ENCODE measurements around the gene CYS1.
"Not testable (repeated sequence)": the region's sequence is repeated elsewhere in the genome, so short reads cannot be mapped to it uniquely, and the experiment has no call there.

CYS1 gene

DNA sequence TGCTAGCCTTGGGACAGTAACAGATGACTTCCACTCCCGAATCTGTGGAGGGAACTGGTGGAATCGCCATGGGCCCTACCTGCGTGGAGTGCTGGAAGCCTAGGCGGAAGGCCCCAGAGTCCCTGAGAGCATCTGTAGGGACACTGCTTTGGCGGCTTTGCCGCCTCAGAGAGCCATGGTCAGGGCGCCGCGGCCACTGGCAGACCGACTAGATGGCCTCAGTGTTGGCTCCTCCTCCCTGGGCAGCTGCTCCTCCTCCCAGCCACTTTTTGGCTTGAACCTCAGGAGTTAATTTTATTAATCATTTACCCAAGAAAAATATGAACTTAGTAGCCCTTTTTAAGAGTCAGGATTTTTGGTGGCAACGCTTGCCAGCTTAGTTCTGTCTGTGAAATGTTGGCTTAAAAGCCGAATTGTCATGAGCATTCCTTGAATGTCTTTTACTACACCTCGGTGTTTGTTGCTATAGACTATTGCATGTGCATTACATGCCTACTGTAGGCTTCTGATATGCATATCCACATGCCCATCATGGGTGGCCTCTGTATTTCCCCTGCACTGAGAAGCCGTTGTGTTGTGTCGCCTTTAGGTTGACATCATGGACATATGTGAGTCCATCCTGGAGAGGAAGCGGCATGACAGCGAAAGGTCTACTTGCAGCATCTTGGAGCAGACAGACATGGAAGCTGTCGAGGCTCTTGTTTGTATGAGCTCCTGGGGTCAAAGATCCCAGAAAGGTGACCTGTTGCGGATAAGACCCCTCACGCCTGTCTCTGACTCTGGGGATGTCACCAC is 34.5 kb downstream of the CYS1 start:
- no peak for DNase-seq

DNA sequence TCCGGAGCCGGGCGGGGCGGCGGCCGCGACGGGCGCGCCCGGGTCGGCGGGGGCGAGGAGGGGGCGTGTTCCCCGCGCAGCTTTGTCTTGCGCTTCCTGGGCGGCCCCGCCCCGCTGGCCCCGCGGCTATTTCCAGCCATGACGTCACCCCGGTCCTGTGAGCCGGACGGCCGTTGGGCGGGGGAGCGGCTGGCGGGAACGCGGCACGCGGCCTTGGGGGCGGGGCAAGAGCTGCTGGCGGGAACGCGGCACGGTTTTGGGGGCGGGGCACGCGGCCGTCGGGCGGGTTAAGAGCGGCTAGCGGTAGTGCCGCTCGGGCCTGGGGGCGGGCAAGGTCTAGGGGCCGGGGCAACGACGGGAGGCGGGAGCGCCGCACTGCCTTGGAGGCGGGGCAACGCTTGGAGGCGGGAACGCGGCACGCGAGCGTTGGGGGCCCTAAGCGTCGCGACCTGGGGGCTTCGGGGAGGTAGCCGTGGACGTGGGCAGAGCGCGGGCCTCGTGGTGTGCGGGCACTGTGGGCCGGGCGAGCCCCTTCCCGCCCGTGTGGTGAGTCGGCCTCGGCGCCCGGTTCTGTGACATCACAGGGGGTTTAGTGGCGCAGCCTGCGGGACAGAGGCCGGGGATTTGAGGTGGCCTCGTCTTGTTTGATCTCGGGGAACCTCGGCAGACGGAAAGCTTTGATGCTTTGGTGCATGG is 36.2 kb downstream of the CYS1 start:
- peak; percentile 93 for DNase-seq

DNA sequence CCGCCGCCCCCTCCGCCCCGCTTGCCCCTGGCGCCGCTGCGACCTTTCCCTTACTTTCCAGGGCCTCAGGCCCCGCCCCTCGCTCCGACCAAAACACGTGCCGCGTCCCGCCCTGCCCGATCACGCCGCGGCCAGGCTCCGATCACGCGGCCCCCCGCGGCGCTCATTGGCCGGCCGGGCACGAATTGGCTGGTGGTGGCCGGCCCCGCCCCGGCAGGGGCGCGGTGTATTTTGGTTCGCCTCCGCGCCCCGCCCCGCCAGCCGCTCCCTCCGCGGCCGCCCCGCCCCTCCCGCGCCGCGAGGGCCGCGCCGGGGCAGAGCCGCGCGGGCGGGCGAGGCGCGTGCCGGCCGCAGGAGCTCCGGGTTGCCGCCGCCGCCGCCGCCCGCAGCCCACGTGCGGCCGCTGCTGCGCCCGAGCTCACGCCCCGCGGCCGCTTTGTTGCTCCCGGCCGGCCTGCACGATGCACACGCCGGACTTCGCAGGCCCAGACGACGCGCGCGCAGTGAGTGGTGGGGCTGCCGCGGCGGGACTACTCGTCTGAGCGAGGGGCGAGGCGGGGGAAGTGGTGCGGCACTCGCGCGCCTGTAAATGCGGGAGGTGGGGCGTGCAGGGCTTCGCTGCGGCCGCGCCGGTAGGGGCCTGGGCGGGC is 36.8 kb downstream of the CYS1 start, which contains the start of gene KLF11:
KLF11 (plus strand) TSS at position 295 of the 650 bp plus-strand sequence; CDS start at position 462, 167 bp downstream.
- DNase-seq: peak; percentile 89

DNA sequence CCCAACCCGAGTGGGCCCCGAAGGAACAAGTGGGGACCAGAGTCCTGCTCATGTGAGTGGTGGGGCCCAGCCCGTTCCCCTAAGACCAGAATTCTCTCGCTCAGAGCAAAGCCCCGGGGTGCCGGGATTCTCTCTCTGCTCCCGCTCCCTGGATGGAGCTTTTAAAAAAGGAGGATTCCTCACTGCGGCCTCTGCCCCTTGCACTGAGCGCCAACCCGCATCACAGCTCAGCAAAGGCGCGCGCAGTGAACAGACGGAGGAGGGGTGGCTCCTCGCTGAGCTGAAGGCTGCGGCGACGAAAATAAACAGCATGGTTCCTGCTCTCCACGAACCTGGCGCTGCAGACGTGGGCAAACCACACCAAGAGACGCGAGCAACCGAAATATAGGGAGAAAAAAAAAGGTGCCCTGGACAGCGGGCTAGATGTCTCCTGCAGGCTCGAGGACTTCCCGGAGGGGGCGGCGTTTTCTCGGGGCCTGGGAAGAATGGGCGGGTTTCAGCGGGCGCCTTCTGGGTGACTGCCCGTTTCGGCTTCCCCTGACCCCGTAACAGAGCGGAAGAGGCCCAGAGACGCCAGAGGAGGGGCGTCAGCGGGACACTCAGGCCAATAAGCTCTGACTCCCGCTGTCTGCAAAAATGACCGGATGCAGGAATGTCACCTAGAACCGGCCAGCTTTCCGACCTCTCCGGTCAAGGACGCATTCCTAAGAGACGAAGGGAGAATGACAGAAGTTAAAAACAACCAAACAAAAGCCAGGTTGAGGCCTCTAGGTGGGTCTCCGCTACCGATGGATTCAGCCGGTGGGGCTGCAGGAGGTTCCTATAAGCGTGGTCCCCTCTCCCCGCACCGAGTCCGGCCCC is 37.7 kb downstream of the CYS1 start:
- DNase-seq: peak; percentile 60

DNA sequence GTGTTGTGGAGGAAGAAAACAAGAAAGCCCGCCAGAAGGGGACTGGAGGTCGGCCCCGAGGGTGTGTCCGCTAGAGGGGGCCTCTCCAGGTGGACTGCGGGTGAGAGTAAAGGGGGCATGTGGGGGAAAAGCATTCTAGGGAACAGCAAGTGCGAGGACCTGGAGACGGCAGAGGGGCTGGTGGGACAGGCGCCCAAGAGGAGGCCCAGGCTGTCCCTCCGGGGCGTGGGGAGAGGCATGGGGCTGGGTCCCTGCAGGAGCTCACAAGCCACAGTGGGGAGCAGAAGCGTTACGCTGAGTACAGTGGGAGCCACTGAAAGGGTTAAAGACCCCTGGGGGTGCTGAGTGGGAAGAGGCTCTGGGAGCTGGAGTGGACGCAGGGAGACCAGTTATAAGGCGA is 38.5 kb downstream of the CYS1 start:
- DNase-seq: no peak

DNA sequence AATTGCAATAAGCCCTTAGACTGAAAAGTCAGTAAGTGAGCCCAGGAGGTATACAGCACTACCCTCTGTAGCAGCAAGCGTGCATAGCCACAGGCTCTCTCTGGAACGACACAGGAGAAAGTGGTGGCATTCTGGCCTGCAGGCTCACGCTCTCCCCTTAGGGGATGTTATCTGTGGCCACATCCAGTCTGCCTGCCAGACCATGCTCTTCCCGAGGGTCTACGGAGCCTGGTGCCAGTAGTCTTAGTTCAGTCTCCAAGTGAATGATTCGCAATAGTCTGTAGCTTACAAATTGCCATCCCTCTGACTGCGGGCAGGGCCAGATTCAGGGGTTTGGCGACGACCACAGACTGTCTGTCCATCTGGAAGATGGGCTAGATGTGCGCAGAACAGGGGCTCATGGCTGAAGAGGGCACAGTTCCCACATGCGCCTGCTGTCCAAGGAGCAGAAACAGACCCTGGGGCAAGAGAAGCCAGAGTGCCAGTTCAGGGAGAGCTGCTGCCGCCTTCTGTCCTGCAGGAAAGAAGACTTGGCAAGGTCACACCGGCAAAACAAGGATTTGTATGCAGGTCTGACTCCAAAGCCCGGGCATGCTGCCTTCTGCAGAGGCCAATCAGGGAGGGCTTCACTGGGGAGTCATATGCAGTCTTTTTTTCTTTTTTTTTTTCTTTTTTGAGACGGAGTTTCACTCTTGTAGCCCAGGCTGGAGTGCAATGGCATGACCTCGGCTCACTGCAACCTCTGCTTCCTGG is 40.4 kb downstream of the CYS1 start:
- DNase-seq: no peak

DNA sequence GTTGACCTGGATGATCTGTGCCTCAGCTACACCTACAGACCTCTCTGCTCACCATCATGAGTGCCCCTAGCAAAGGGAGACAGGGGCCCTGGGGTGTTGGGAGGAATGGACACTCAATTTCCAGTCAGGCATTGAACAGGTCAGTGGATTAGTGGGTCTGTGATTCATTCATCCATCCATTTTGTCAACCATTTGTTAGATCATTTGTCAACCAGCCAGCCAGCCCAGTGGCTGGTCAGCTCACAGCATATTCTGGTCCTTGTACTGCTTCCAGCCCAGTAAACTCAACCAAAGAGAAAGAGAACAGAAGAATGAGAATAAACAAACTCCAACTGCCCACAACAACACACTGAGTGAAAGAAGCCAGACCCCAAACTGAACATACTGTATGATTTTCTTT is 41.5 kb downstream of the CYS1 start:
- no peak for DNase-seq

DNA sequence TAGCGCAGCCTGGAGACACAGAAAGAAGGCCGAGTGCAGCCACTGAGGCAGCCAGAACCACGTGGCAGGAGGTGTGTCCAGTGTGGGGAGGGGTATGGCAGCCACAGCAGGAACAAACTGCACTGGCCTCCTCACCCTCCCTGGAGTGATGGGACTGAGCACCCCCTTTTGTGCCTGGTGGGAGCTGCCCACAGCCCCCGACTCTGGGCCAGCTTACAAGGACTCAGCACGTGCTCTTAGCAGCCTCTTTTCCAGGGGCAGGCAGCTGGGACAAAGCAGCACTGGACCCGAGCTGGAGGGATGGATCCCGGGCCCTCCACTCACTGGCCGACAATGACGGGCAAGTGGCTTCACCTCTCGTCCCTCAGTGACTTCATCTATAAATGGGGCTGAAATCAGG is 42.1 kb downstream of the CYS1 start:
- no peak for DNase-seq

DNA sequence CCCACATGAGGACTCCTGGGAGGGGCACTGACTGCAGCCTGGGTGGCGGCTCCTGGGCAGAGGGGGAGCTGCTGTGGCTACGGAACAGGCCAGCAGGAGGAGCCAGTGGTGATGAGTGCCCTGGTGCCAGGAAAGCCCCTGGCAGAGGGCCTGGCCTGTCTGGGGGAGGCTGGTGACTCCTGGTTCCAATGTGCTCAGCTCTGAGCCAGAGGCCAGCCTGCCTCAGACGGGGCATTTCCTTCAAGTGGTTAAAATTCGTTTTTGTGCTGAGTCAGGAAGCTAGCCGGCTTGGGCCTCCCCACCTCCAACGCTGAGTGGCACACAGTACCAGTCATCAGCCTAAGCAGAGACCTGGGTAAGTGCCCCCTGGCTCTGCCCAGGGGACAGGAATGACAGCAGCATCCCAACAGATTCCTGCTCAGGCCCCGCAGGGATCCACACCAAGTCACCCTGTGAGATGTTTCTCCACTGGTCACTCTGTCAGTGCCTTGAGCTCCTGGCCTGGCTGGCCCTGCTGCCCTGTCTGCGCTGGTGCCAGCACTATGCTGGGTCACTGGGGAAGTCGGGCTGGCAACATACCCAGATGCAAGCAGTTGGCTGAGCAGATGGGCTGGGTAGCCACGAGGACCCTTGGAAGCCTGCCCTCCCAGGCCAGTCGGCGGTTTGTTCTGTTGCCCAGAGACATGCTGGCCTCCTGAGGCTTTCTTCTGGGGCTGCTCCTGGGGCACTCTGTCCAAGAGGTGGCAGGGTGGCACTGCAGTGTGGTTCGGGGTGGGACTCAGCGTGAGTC is 43.9 kb downstream of the CYS1 start:
- DNase-seq: no peak

DNA sequence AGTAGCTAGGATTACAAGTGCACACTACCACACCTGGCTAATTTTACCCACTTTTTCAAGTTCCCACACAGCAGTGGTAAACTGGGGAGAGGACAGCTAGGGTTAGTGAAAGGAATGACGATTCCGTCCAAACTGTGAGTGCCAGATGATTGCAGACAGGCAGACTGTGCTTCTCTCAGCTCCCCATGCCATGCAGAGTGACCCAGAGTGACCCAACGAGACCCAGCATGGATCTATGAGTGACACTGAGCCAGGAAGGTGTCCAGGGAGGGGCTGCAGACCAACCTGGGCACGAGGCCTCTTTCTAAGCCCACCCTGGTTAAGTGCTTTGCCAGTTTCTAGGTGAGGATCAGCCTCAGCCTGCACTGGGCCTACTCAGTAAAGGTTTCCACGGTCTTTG is 44.6 kb downstream of the CYS1 start:
- no peak for DNase-seq

DNA sequence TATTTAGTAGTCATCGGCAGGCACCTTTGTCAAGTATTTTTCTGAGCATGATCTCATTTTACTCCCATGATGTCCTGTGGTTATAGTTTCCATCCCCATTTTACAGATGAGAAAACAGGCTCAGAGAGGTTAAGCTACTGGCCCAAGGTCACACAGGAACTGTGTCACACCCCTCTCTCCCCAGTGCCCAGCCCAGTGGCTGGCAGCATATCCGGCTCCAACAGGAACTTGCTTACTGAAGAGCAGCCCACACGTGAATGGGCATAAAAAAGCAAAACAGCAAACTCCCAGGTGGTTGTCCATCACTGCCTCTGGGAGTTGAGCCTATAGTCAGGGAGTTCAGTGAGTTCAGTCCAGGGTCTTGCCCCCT is 45.2 kb downstream of the CYS1 start:
- DNase-seq: no peak

DNA sequence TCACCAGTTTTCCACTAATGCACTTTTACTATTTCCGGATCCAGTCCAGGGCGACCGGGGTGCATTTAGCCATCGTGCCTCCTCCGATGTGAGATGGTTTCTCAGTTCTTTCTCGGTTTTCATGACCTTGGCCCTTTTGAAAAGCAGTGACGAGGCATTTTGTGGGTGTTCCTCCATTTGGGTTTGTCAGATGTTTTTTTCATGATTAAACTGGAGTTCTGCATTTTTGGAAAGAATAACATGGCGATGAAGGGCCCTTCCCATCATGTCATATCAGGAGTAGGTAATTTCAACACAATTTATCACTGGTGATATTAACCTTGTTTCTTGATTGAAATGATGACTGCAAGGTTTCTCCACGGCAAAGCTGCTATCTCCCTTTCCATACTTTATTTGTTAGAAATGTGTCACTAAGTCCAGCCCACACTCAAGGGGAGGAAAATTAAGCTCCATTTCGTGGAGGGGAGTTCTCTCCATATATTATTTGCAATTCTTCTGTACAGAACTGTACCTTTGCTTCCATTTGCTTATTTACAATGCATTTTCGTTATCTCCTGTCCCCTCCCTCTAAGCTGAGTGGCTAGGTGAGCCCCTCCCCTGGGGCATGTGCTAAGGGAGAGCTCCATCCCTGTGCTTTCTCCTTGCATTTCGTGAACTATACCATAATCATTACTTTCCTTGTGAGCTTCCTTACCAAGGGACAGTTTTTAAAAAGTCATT is 45.7 kb downstream of the CYS1 start:
- no peak for DNase-seq

DNA sequence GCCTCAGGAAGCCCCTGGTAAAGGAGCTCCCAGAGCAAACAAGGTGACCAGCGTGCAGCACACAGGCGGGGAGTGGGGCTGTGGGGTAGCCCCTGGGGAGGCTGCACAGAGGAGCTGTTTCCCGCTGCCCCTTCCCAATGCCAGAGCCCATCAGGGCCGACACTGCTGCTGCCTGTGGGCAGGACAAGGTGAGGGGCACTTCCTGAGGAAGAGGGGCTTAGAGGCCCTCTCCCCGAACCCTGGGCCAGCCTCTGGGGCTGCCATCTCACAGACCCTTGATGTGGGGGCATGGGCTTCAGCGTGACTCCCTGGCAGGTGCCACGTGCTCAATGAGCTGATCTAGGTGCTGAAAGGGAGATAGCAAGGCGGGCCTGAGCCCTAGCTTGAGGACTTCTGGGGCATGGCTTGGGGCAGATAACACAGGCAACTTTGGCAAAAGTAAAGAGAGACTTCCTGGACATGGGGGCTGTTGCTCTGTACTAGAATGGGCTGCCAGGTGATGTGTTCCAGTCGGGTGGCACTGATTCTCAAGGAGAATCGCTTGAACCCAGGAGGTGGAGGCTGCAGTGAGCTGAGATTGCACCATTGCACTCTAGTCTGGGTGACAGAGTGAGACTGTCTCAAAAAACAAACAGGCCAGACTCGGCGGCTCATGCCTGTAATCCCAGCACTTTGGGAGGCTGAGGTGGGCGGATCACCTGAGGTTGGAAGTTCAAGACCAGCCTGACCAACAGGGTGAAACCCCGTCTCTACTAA is 46.8 kb downstream of the CYS1 start:
- no peak for DNase-seq

DNA sequence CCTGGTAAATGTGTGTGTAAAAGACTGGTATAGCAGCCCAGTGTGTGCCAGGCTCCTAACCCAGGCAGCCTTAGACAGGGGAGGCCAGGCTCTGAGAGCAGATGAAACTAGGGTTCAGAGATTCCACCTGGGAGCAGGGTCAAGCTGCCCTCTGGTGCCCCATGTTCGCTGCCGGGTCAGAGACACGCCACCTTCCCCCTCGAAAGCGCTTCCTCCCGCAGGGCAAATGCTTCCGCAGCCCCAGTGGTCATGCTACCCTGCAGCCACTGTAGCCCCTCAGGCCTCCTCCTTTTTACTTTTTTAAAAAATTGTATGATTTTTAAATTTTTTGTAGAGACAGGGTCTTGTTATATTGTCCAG is 47.5 kb downstream of the CYS1 start:
- no peak for DNase-seq

DNA sequence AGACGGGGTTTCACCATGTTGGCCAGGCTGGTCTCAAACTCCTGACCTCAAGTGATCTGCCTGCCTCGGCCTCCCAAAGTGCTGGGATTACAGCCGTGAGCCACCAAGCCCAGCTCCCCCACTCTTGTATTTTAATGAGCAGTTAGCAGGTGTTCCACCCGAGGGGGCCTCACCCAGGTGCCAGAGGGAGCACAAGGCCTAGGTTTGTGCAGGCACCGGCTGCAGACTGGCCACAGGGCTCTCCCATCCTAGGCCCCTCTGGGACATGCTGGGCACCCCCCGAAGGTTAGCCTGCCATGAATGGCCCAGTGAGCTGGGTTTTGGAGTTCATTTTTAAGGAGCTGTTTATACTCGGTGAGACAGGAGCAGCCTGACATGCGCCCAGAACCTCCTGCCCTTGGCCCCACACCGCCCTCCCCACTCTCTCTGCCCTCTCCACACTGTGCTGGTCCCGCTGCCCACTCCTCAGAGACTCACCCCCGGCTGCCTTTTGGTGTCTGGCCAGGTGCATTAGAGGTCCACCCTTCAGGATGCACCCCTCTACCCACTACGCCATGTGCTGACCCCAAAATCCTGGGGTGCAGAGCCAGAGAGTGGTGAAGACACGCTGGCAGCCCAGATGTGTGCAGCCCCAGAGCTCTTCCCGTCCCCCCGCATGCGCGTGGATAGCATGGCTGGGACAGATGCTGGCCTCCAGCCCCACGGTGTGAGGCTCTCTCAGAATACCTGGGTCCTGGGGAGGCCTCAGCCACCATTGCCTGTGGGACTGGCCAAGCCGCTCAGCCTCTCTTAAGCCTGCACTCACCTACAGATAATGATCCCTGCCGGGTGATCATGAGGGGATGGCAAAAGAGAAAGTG is 48.1 kb downstream of the CYS1 start:
- DNase-seq: no peak

DNA sequence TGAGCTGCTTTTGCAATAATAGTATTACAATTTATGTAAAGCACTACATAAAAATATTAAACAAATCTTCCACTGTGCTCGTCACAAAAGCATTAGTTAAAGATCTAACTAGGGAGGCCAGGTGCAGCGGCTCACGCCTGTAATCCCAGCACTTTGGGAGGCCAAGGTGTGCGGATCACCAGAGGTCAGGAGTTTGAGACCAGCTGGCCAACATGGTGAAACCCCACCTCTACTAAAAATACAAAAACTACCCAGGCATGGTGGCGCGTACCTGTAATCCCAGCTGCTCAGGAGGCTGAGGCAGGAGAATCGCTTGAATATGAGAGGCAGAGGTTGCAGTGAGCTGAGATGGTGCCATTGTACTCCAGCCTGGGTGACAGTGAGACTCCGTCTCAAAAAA is 49.4 kb downstream of the CYS1 start:
- not testable (repeated sequence) for DNase-seq

DNA sequence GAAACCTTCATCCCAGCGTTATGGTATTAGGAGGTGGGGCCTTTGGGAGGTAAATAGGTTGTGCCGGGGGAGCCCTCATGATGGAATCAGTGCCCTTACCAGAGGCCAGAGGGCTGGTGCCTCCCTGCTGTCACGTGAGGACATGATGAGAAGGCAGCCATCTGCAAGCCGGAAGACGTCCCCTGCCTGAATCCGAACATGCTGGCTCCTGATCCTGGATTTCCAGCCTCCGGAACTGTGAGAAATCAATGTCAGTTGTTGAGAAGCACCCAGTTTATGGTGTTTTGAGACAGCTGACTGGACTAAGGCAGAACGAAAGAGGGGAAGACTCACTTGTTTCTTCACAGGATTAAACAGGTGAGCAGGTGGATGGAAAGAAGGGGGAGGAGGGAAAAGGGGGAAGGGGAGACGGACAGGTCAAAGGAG is 49.9 kb downstream of the CYS1 start:
- DNase-seq: peak; percentile 86

DNA sequence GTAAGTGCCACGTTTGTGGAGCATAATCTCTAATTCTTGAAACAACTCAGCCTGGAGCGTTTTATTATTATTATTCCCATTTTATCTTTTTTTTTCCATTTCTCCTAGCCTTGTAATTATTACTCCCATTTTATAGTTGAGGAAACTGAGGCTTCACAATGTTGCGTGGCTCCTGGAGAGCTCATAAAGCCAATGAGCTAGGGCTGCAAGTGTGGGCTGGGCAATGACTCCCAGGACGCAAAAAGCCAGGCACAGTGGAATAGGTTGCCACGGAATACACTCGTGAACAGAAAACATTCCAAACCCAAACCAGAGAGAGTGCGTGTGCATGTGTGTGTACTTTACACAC is 50.4 kb downstream of the CYS1 start:
- no peak for DNase-seq

All from NCI-H510A (cell line).